Tibial nerve (tissue), 4 donors: ENCODE results near the gene ATOSA. TPM values are rescaled to one million over a fixed set of nuclear protein-coding genes. Genes with fewer than 3 reads are reported as not detected.

Experiments
- DNase-seq, 2 donors: peaks; one replicate each; pipeline ENCODE4 v3.0.0-alpha.2; 2019; ENCODE audit warnings: low spot score in 2 of 2
- H3K27ac ChIP-seq, 4 donors: fragments of 200-600 bp; sonication (generic) in 3 of 4; one replicate each; pipeline ENCODE4 v1.5.1; 2017 to 2019; ENCODE audit warnings: mild to moderate bottlenecking in 1 of 4
- H3K27me3 ChIP-seq, 2 donors: fragments of 200-600 bp; sonication (generic) in 1 of 2; one replicate each; pipeline versions ENCODE4 v1.5.1 to v1.6.0; 2017 to 2019
- H3K36me3 ChIP-seq, 3 donors: fragments of 200-600 bp; sonication (generic); one replicate each; pipeline ENCODE4 v1.5.1; 2018 to 2019
- H3K4me1 ChIP-seq, 4 donors: fragments of 200-600 bp; sonication (generic) in 3 of 4; one replicate each; pipeline ENCODE4 v1.5.1; 2017 to 2019
- H3K4me3 ChIP-seq, 4 donors: fragments of 200-600 bp; sonication (generic) in 3 of 4; one replicate each; pipeline ENCODE4 v1.5.1; 2017 to 2019; ENCODE audit warnings: mild to moderate bottlenecking in 1 of 4, moderate library complexity in 1 of 4
- H3K9me3 ChIP-seq, 4 donors: fragments of 200-600 bp; sonication (generic) in 3 of 4; one replicate each; pipeline ENCODE4 v1.5.1; 2017 to 2019
- CTCF ChIP-seq, 5 experiments: fragments of 200-600 bp in 3 of 5; fragments of 450-650 bp in 2 of 5; sonication (generic) in 3 of 5; IDR thresholded peaks; one replicate each; pipeline ENCODE4 v1.5.1; 2016 to 2019; ENCODE audit warnings: antibody characterized with exemption in 5 of 5, mild to moderate bottlenecking in 3 of 5, moderate library complexity in 2 of 5
- EP300 ChIP-seq, 2 donors: sonication (generic); formaldehyde crosslinking; IDR thresholded peaks; one replicate each; pipeline ENCODE4 v1.6.1; 2017; ENCODE audit warnings: antibody characterized with exemption in 2 of 2, mild to moderate bottlenecking in 1 of 2
- POLR2A ChIP-seq, 2 donors: fragments of 450-650 bp; IDR thresholded peaks; one replicate each; pipeline ENCODE4 v1.6.1; 2017; ENCODE audit warnings: antibody characterized with exemption in 2 of 2, mild to moderate bottlenecking in 2 of 2, moderate library complexity in 2 of 2
- WGBS, 2 donors: methylation state at CpG; one replicate each; pipeline ENCODE4 v1.1.5; 2018; 5-methylcytosine and 5-hydroxymethylcytosine counted together
- total RNA-seq, 4 donors: library from RNA; depleted of rRNA; stranded (reverse); fragments of >200 nt; gene quantifications; one replicate each; pipeline ENCODE4 v1.1.0, GENCODE V29; 2016

Gene ATOSA
- total RNA-seq, 4 donors from 2014 or later = 64.5 to 98.8 (median 88.5) TPM

- no peaks in the 10 kb centered on the region for H3K9me3 ChIP-seq
- no peak overlapping the region for H3K4me3 ChIP-seq
- DNase-seq = no peak
- TF ChIP-seq EP300 (IDR thresholded peaks at IDR 0.05) (no peak), CTCF (IDR thresholded peaks at IDR 0.05) (no peak), POLR2A (IDR thresholded peaks at IDR 0.05) (no peak)
- H3K36me3 ChIP-seq = peaks cover 0 to 7% (median 0%) of the 10 kb centered on the region in 3 donors
- peaks cover 0 to 45% (median 20%) of the 10 kb centered on the region in 4 donors for H3K4me1 ChIP-seq
- H3K27me3 ChIP-seq = no peaks in the 10 kb centered on the region
- H3K27ac ChIP-seq = no peak overlapping the region
Measured at GRCh38 chr15:52649686-52650085, 29.5 kb downstream of the ATOSA start.

- no peak overlapping the region for H3K4me3 ChIP-seq
- no peaks in the 10 kb centered on the region for H3K9me3 ChIP-seq
- no peak overlapping the region for H3K27ac ChIP-seq
- DNase-seq = no peak
- H3K36me3 ChIP-seq = peaks cover 0 to 7% (median 0%) of the 10 kb centered on the region in 3 donors
- TF ChIP-seq EP300 (IDR thresholded peaks at IDR 0.05) (no peak), POLR2A (IDR thresholded peaks at IDR 0.05) (no peak), CTCF (IDR thresholded peaks at IDR 0.05) (no peak)
- H3K4me1 ChIP-seq = peaks cover 0 to 28% (median 6%) of the 10 kb centered on the region in 4 donors
- H3K27me3 ChIP-seq = no peaks in the 10 kb centered on the region
- 89 to 95% methylated on average over 2 of the region's 2 CpGs for WGBS, 2 donors
Measured at GRCh38 chr15:52645916-52646315, 33.3 kb downstream of the ATOSA start.

GRCh38 chr15:52642386-52643361 lies 36.5 kb downstream of the ATOSA start:
- Histone ChIP-seq H3K4me3 (no peak overlapping the region), H3K9me3 (no peaks in the 10 kb centered on the region), H3K4me1 (peaks cover 0 to 21% (median 6%) of the 10 kb centered on the region in 4 donors), H3K27me3 (no peaks in the 10 kb centered on the region), H3K36me3 (peaks cover 0 to 10% (median 0%) of the 10 kb centered on the region in 3 donors), H3K27ac (peak overlapping the region; percentile 48 to 79 (median 64))
- whole genome bisulfite sequencing, 2 donors = 56 to 60% methylated on average over 5 of the region's 5 CpGs
- no peak for TF ChIP-seq EP300 (IDR thresholded peaks at IDR 0.05)
- no peak for TF ChIP-seq CTCF (IDR thresholded peaks at IDR 0.05)
- no peak for TF ChIP-seq POLR2A (IDR thresholded peaks at IDR 0.05)
- DNase-seq = no peak

- H3K27me3 ChIP-seq = no peaks in the 10 kb centered on the region
- H3K4me1 ChIP-seq = peaks cover 0 to 11% (median 0%) of the 10 kb centered on the region in 4 donors
- 86 to 93% methylated on average over 2 of the region's 2 CpGs for WGBS, 2 donors
- no peak overlapping the region for H3K4me3 ChIP-seq
- no peak for DNase-seq
- TF ChIP-seq POLR2A (IDR thresholded peaks at IDR 0.05) (no peak), EP300 (IDR thresholded peaks at IDR 0.05) (no peak), CTCF (IDR thresholded peaks at IDR 0.05) (no peak)
- H3K27ac ChIP-seq = no peak overlapping the region
- H3K9me3 ChIP-seq = no peaks in the 10 kb centered on the region
- peaks cover 0 to 34% (median 0%) of the 10 kb centered on the region in 3 donors for H3K36me3 ChIP-seq
Measured at GRCh38 chr15:52636459-52636858, 42.7 kb downstream of the ATOSA start.

GRCh38 chr15:52635908-52636307 lies 43.3 kb downstream of the ATOSA start:
- Histone ChIP-seq H3K4me1 (peaks cover 0 to 11% (median 0%) of the 10 kb centered on the region in 4 donors), H3K36me3 (peaks cover 0 to 36% (median 0%) of the 10 kb centered on the region in 3 donors), H3K9me3 (no peaks in the 10 kb centered on the region), H3K27me3 (no peaks in the 10 kb centered on the region), H3K4me3 (no peak overlapping the region), H3K27ac (no peak overlapping the region)
- WGBS, 2 donors = 100% methylated on average over 1 of the region's 1 CpG
- DNase-seq = no peak
- TF ChIP-seq POLR2A (IDR thresholded peaks at IDR 0.05) = no peak
- no peak for TF ChIP-seq CTCF (IDR thresholded peaks at IDR 0.05)
